Mucosa of rectum (tissue), 2 donors: Measurements from ENCODE around the gene PARPBP.

Source experiments
- H3K27ac ChIP-seq, 2 donors: one replicate each; pipeline ENCODE4 v1.7.0; 2013; ENCODE audit warnings: inconsistent platforms in 2 of 2, low read depth in 2 of 2, low read length in 2 of 2
- H3K27me3 ChIP-seq, 2 donors: one replicate each; pipeline ENCODE4 v1.7.0; 2013; ENCODE audit warnings: low read length in 2 of 2; ENCODE audit not compliant: control insufficient read depth in 2 of 2, insufficient read depth in 2 of 2
- H3K36me3 ChIP-seq, 2 donors: one replicate each; pipeline ENCODE4 v1.7.0; 2013; ENCODE audit warnings: low read length in 2 of 2; ENCODE audit not compliant: control insufficient read depth in 2 of 2, insufficient read depth in 2 of 2
- H3K4me1 ChIP-seq, 2 donors: one replicate each; pipeline ENCODE4 v1.7.0; 2013; ENCODE audit warnings: low read length in 2 of 2, mild to moderate bottlenecking in 1 of 2; ENCODE audit not compliant: control insufficient read depth in 2 of 2, insufficient read depth in 2 of 2
- H3K4me3 ChIP-seq, 2 donors: one replicate each; pipeline ENCODE4 v1.7.0; 2013; ENCODE audit warnings: low read length in 2 of 2
- H3K9ac ChIP-seq, 2 donors: one replicate each; pipeline ENCODE4 v1.7.0; 2013; ENCODE audit warnings: low read length in 2 of 2, low read depth in 1 of 2, mild to moderate bottlenecking in 1 of 2
- H3K9me3 ChIP-seq, 2 donors: one replicate each; pipeline ENCODE4 v1.7.0; 2013; ENCODE audit warnings: low read length in 2 of 2; ENCODE audit not compliant: control insufficient read depth in 2 of 2
- donor health status: healthy.
- donor health status: Normal muscosa, but diverticular disease.

Gene PARPBP

GRCh38 chr12:102182635-102183034, 62.7 kb downstream of the PARPBP start:
- Histone ChIP-seq H3K27ac (no peak overlapping the region), H3K4me3 (no peak overlapping the region), H3K27me3 (no peaks in the 10 kb centered on the region), H3K9ac (no peak overlapping the region), H3K4me1 (no peaks in the 10 kb centered on the region), H3K36me3 (no peaks in the 10 kb centered on the region), H3K9me3 (no peaks in the 10 kb centered on the region)

- no peaks in the 10 kb centered on the region for H3K27me3 ChIP-seq
- no peaks in the 10 kb centered on the region for H3K36me3 ChIP-seq
- no peak overlapping the region for H3K4me3 ChIP-seq
- H3K27ac ChIP-seq: no peak overlapping the region
- no peak overlapping the region for H3K9ac ChIP-seq
- no peaks in the 10 kb centered on the region for H3K4me1 ChIP-seq
- no peaks in the 10 kb centered on the region for H3K9me3 ChIP-seq
Observed at GRCh38 chr12:102195826-102196225, 75.8 kb downstream of the PARPBP start.

- H3K4me3 ChIP-seq: no peak within 1 kb of the TSS
- no peaks in the 10 kb centered on the region for H3K9me3 ChIP-seq
- no peaks in the 10 kb centered on the region for H3K27me3 ChIP-seq
- H3K4me1 ChIP-seq: no peaks in the 10 kb centered on the region
- H3K36me3 ChIP-seq: no peaks in the 10 kb centered on the region
- no peak within 1 kb of the TSS for H3K9ac ChIP-seq
- no peak within 1 kb of the TSS for H3K27ac ChIP-seq
Observed at GRCh38 chr12:102197789-102198188, 77.8 kb downstream of the PARPBP start, which contains the start of gene PMCH. TSS of gene PMCH (minus strand) at chr12:102197833. CDS start at chr12:102197770, 63 bp downstream.

GRCh38 chr12:102201436-102202061, 81.6 kb downstream of the PARPBP start:
- H3K9ac ChIP-seq: no peak overlapping the region
- no peaks in the 10 kb centered on the region for H3K36me3 ChIP-seq
- H3K27me3 ChIP-seq: no peaks in the 10 kb centered on the region
- H3K4me1 ChIP-seq: no peaks in the 10 kb centered on the region
- no peak overlapping the region for H3K27ac ChIP-seq
- no peak overlapping the region for H3K4me3 ChIP-seq
- no peaks in the 10 kb centered on the region for H3K9me3 ChIP-seq

- no peak overlapping the region for H3K4me3 ChIP-seq
- H3K9me3 ChIP-seq: no peaks in the 10 kb centered on the region
- no peaks in the 10 kb centered on the region for H3K27me3 ChIP-seq
- H3K36me3 ChIP-seq: no peaks in the 10 kb centered on the region
- H3K9ac ChIP-seq: no peak overlapping the region
- H3K27ac ChIP-seq: no peak overlapping the region
- H3K4me1 ChIP-seq: no peaks in the 10 kb centered on the region
Observed at GRCh38 chr12:102202556-102202955, 82.6 kb downstream of the PARPBP start.

GRCh38 chr12:102204025-102204424, 84.0 kb downstream of the PARPBP start:
- no peak overlapping the region for H3K4me3 ChIP-seq
- no peaks in the 10 kb centered on the region for H3K36me3 ChIP-seq
- no peaks in the 10 kb centered on the region for H3K9me3 ChIP-seq
- no peak overlapping the region for H3K27ac ChIP-seq
- H3K27me3 ChIP-seq: no peaks in the 10 kb centered on the region
- no peak overlapping the region for H3K9ac ChIP-seq
- no peaks in the 10 kb centered on the region for H3K4me1 ChIP-seq

GRCh38 chr12:102215992-102216691, 96.2 kb downstream of the PARPBP start:
- H3K9me3 ChIP-seq: no peaks in the 10 kb centered on the region
- H3K4me1 ChIP-seq: no peaks in the 10 kb centered on the region
- no peak overlapping the region for H3K9ac ChIP-seq
- no peak overlapping the region for H3K27ac ChIP-seq
- H3K36me3 ChIP-seq: no peaks in the 10 kb centered on the region
- H3K4me3 ChIP-seq: no peak overlapping the region
- H3K27me3 ChIP-seq: no peaks in the 10 kb centered on the region

GRCh38 chr12:102220736-102221135, 100.8 kb downstream of the PARPBP start:
- Histone ChIP-seq H3K36me3 (no peaks in the 10 kb centered on the region), H3K9ac (no peak overlapping the region), H3K4me1 (no peaks in the 10 kb centered on the region), H3K9me3 (no peaks in the 10 kb centered on the region), H3K4me3 (no peak overlapping the region), H3K27me3 (no peaks in the 10 kb centered on the region), H3K27ac (no peak overlapping the region)

GRCh38 chr12:102227954-102228353, 108.0 kb downstream of the PARPBP start:
- H3K27me3 ChIP-seq: no peaks in the 10 kb centered on the region

GRCh38 chr12:102232036-102232435, 112.1 kb downstream of the PARPBP start:
- H3K9ac ChIP-seq: no peak overlapping the region
- no peaks in the 10 kb centered on the region for H3K9me3 ChIP-seq
- no peaks in the 10 kb centered on the region for H3K27me3 ChIP-seq
- H3K27ac ChIP-seq: no peak overlapping the region
- no peaks in the 10 kb centered on the region for H3K36me3 ChIP-seq
- no peaks in the 10 kb centered on the region for H3K4me1 ChIP-seq
- no peak overlapping the region for H3K4me3 ChIP-seq

More at GRCh38 chr12:102227954-102228353, 108.0 kb downstream of the PARPBP start:
- Histone ChIP-seq H3K4me3 (no peak overlapping the region), H3K9me3 (no peaks in the 10 kb centered on the region), H3K27ac (no peak overlapping the region), H3K9ac (no peak overlapping the region), H3K4me1 (no peaks in the 10 kb centered on the region), H3K36me3 (no peaks in the 10 kb centered on the region)
